Endothelial cell (in vitro differentiated cells): ENCODE data around the gene CAPN9. TPM values are rescaled to one million over a fixed set of nuclear protein-coding genes. Genes with fewer than 3 reads are reported as not detected.

ENCODE experiments used
- DNase-seq: peaks from one replicate; pipeline ENCODE4 v3.0.0; 2021; ENCODE audit warnings: low spot score
- H3K27ac Mint-ChIP-seq: one replicate; pipeline ENCODE4 v1.8.0; 2021; ENCODE audit warnings: mixed read lengths, inconsistent platforms; ENCODE audit not compliant: unreplicated experiment
- H3K27me3 Mint-ChIP-seq: one replicate; pipeline ENCODE4 v1.8.0; 2021; ENCODE audit warnings: mild to moderate bottlenecking, moderate library complexity, mixed read lengths, inconsistent platforms; ENCODE audit not compliant: unreplicated experiment
- H3K36me3 Mint-ChIP-seq: one replicate; pipeline ENCODE4 v1.8.0; 2021; ENCODE audit warnings: mild to moderate bottlenecking, low read depth, mixed read lengths, inconsistent platforms; ENCODE audit not compliant: unreplicated experiment
- H3K4me1 Mint-ChIP-seq: one replicate; pipeline ENCODE4 v1.8.0; 2021; ENCODE audit warnings: mild to moderate bottlenecking, mixed read lengths, inconsistent platforms; ENCODE audit not compliant: unreplicated experiment
- H3K4me3 Mint-ChIP-seq: one replicate; pipeline ENCODE4 v1.8.0; 2021; ENCODE audit warnings: mild to moderate bottlenecking, mixed read lengths, inconsistent platforms; ENCODE audit not compliant: unreplicated experiment
- H3K9me3 Mint-ChIP-seq: one replicate; pipeline ENCODE4 v1.8.0; 2021; ENCODE audit warnings: mixed read lengths, inconsistent platforms; ENCODE audit not compliant: unreplicated experiment
- CTCF ChIP-seq: fragments of 200-600 bp; sonication (generic); IDR thresholded peaks from one replicate; pipeline ENCODE4 v1.5.0; 2021; ENCODE audit warnings: antibody characterized with exemption; ENCODE audit not compliant: unreplicated experiment
- total RNA-seq: library from RNA; stranded (reverse); fragmentation: NEBNext Ultra II Directional; extraction: Animal tissue kit (Norgen Biotek cat#: 25700); gene quantifications from one replicate; pipeline ENCODE4 v1.2.1, GENCODE V29; 2021; ENCODE audit not compliant: unreplicated experiment

CAPN9 gene
- total RNA-seq, 1 donor from 2014 or later: not detected

- Mint-ChIP-seq H3K9me3 (no peaks in the 10 kb centered on the region), H3K36me3 (peaks cover 4% of the 10 kb centered on the region), H3K4me1 (no peaks in the 10 kb centered on the region), H3K27me3 (no peaks in the 10 kb centered on the region), H3K27ac (no peak overlapping the region), H3K4me3 (no peak overlapping the region)
- no peak for TF ChIP-seq CTCF
- no peak for DNase-seq
Measured at GRCh38 chr1:230704830-230705229, 42.4 kb upstream of the CAPN9 start.

DNA sequence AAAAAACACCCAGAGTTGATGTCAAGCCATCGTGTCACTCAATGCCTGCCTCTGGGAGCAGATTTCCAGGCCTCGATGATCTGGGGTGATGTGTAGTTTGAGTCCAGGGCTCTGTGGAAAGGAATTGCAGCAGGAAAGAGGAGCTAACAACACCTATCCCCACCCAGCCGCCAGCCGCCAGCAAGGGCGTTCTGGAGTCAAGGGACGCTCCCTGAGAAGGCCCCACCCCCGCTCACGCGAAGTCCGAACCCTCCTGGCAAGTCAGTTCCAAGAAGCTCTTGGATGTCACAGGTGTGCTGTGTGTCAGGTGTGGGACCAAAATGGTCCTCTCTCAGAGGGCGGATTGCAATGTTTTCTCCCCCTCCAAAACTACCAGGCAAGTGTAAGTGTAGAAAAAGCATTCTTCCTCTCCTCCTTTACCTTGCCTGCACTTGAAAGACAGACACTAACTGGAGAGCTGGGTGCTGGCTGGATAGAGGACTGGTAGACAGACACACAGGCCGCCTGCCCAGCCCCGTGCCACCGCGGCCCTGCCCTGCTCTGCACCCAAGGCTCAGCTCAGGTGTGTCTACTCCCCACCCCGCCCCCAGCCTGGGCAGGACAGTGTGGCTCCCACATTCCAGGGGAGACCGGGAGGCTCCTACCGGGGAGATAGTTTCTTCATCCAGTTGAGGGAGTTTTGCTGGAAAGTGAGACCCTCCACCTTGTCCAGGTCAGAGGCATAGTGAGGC lies 41.7 kb upstream of the CAPN9 start:
- DNase-seq: no peak
- TF ChIP-seq CTCF: no peak
- no peaks in the 10 kb centered on the region for H3K27me3 Mint-ChIP-seq

GRCh38 chr1:230706020-230706699 lies 41.0 kb upstream of the CAPN9 start:
- no peak for TF ChIP-seq CTCF
- H3K27me3 Mint-ChIP-seq: no peaks in the 10 kb centered on the region

More for the DNA sequence above, 41.7 kb upstream of the CAPN9 start:
- Mint-ChIP-seq H3K27ac (no peak overlapping the region), H3K9me3 (no peaks in the 10 kb centered on the region), H3K36me3 (peaks cover 4% of the 10 kb centered on the region), H3K4me3 (no peak overlapping the region), H3K4me1 (no peaks in the 10 kb centered on the region)

DNA sequence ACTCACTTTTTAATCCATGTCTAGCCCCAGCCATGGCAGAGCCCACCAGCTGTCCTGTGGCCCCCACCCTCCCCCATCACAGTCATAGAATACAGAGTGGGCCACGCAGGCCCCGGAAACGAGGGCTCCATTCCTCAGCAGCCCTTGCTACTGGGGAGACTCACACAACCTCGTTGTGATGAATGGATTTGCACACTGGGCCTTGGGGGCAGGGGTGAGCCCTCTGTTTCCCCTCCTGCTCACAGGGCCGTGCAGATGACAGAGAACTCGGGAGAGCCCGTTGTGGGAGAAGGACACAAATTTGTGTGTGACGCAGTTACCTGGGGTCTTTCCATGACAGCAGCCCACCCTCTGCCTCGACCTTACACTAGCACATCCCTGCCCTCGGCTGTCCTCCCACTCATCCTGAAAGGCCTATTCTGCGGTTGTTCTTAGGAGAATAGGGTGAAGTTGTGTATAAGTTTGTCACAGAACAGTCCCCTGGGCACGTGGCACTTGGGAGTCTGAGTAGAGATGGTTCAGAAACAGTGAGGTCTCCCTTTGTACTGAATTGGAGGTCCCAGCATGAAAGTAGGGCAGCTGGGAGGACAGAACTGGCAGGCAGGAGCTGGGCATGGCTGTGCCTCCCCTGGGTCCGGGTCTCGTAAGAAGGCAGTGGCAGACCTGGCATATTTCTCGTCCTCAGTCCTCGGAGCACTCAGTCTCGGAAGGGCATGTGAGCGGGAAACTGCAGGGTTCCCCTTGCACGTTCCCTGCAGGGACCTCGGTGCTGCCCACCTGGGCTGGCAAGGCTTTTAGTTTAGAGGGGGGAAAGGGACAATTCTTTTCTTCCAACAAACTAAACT lies 40.1 kb upstream of the CAPN9 start:
- peaks cover 2% of the 10 kb centered on the region for H3K27me3 Mint-ChIP-seq
- H3K9me3 Mint-ChIP-seq: no peaks in the 10 kb centered on the region
- TF ChIP-seq CTCF: no peak
- H3K27ac Mint-ChIP-seq: no peak overlapping the region
- no peaks in the 10 kb centered on the region for H3K4me1 Mint-ChIP-seq
- H3K36me3 Mint-ChIP-seq: peaks cover 4% of the 10 kb centered on the region
- no peak overlapping the region for H3K4me3 Mint-ChIP-seq
- DNase-seq: no peak

More at GRCh38 chr1:230706020-230706699, 41.0 kb upstream of the CAPN9 start:
- Mint-ChIP-seq H3K4me3 (no peak overlapping the region), H3K27ac (no peak overlapping the region), H3K36me3 (peaks cover 4% of the 10 kb centered on the region), H3K4me1 (no peaks in the 10 kb centered on the region), H3K9me3 (no peaks in the 10 kb centered on the region)
- DNase-seq: no peak
